Measurements from ENCODE around the gene TBC1D21.
A peak's percentile ranks its signal among the peaks of the same experiment; 100 is the strongest.
"Not testable (repeated sequence)": the region's sequence is repeated elsewhere in the genome, so short reads cannot be mapped to it uniquely, and the experiment has no call there.

Gene TBC1D21

DNA sequence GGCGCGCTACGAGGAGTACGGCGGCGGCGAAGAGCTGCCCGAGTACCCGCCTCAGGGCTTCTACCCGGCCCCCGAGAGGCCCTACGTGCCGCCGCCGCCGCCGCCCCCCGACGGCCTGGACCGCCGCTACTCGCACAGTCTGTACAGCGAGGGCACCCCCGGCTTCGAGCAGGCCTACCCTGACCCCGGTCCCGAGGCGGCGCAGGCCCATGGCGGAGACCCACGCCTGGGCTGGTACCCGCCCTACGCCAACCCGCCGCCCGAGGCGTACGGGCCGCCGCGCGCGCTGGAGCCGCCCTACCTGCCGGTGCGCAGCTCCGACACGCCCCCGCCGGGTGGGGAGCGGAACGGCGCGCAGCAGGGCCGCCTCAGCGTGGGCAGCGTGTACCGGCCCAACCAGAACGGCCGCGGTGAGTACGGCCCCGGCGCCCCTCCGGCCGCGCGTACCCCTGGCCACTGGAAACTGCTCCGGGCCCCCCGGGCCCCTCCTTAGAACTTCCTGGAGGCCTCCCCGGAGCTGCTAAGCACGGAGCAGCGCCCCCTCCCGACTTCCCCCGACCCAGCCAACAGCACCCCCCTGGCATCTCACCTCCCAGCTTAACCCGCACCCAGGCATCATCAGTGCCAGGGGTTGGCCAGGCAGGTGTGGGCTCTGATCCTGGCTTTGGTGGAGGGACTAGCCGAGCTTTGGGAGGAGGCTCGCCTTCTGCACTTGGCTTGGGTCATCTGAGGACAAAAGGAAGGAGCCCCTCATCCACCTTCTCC is 54.3 kb downstream of the TBC1D21 start:
- peak; percentile 37 to 68 (median 60) for DNase-seq (ENCODE audit: low read depth in 3 of 3, low spot score in 1 of 3)

DNA sequence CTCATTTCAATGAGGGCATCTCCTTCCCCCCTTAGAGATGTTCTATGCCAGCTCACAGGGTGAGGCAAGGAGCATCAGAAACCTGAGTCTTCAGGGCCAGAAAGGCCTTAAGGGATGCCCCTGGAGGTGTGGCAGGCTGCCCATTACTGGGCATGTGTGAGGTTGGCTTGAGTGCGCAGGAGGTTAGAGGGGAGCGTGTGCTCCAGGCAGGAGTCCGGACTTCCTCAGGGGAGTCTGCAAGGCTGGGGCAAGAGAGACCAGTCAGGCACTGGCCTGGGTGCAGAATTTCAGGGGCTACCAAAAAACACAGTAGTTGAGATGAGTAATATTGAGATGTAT is 54.8 kb downstream of the TBC1D21 start:
- DNase-seq (ENCODE audit: low read depth in 3 of 3, low spot score in 1 of 3), result no peak

DNA sequence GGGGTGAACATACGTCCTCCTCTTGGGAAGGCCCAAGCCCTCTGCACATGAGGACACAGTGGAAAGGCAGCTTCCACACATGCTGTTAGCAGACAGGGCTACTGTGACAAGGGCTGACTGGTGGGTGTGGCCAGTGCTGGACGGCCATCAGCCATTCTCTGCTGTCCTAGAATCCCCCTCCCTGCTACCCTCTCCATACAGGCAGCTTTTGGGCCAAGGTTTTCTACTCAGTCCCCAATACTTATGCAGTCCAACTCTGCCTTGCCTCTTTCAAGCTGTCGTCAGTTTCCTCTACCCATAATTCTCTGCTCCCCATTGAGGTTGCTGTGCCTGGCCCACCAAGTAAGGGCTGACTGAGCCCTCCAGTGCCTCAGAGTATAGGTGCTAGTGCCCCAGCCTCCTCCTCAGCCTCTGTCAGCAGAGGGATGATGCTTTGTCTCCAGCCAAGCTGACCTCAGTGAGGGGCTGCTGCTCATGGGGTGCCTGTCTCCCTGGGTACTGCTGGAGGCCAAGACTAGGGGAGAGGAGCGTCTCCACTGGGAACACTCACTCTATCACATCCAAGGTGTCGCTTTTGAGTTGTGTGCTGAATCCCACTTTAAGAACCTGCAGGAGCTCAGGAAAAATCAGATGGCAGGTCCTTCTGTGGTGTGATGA is 55.7 kb downstream of the TBC1D21 start:
- no peak for DNase-seq (ENCODE audit: low read depth in 3 of 3, low spot score in 1 of 3)

- no peak for DNase-seq (ENCODE audit: low read depth in 3 of 3, low spot score in 1 of 3)
These were observed 57.0 kb downstream of the TBC1D21 start for GRCh38 chr15:73930371-73930770.

GRCh38 chr15:73930790-73931281 is 57.5 kb downstream of the TBC1D21 start:
- DNase-seq (ENCODE audit: low read depth in 3 of 3, low spot score in 1 of 3), result no peak

- no peak for DNase-seq (ENCODE audit: low read depth in 3 of 3, low spot score in 1 of 3)
These were observed 58.1 kb downstream of the TBC1D21 start for GRCh38 chr15:73931441-73931840.

DNA sequence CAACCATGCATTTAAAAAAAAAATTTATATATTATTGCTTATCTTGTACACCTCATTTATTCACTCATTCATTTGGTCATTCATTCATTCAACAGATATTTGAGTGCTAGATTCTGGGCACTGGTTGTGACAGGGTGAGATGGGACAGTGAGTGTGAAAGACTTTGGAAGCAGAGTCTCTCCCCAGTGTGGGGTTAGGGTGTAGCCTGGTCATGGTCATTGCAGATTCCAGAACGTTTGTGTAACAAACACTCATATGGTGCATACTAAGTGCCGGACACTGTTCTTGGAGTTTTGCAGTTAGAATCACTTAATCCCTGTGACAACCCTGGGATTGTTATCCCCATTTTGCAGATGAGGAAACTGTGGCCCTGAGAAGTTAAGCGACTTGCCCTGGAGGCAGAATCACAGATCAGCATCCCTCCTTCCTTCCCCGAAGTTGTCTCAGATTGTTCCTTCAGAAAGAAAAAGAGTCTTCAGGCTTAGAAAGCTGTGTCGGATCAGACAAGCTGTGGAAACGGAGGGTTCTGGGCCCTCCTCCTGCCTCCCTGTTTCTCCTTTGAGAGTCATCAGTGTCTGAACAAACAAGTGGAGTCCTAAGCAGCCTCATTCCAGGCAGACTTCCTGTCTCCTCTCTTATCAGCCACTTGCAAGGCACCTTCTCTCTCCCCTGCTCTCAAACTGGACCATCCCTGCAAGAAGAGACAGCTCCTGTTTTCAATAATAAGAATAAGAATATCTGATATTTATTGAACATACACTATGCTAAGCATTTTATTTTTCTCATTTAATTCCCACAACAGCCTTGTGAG is 59.2 kb downstream of the TBC1D21 start:
- DNase-seq (ENCODE audit: low read depth in 3 of 3, low spot score in 1 of 3), result no peak

DNA sequence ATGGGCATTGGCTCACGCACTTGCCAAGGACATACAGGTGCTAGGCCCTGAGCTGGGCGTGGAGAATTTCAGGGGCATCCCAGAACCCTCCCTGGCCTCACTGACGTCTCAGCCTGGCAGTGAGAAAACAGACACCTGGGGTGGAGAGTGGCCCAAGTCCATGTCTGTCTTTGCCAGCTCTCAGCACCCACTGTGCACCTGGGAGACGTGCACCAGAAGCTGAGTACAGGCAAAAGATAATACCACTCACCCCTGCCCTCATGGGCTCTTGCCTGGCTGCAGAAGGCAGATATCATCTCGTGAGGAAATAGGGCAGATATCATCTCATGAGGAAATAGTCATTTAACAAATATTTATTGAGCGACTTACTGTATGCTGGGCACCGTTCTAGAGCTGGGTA is 60.9 kb downstream of the TBC1D21 start:
- no peak for DNase-seq (ENCODE audit: low read depth in 3 of 3, low spot score in 1 of 3)

DNA sequence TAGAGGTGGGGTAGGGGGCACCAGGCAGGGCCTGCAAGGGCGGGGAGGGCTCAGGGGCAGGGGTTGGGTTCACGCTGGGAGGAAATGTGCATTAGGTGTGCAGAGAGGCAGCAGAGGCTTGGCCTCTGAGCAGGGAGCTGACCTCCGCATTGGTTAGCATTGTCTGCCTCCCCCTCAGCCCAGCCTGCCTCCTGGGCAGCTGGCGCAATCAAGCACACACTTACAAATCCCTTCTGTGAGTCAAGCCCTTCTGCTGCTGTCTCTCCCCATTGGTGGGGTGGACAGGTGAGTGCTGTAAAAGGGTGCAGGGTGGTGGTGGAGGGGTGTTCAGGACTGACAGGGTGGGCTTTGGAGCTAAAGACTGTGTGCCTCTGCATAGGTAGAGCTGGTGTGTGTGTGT is 62.2 kb downstream of the TBC1D21 start:
- DNase-seq (ENCODE audit: low read depth in 3 of 3, low spot score in 1 of 3), result no peak

DNA sequence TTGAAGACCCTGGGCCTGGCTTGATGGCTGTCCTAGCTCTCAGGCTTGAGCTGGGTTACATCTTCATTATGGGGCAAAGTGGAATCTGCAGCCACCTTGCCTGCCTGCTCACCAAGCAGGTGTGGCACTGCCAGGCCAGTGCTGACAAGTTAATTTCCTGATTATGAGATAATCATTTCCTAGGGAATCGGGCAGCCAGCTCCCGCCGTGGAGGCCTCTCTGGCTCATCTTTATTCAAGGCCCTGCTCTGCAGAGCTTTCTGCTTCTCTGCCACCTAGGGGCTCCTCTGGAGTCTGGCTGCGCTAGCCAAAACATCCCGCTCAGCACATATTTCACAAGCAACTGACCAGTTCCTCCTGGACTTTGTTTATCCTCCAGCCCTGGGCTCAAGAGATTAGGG is 62.8 kb downstream of the TBC1D21 start:
- no peak for DNase-seq (ENCODE audit: low read depth in 3 of 3, low spot score in 1 of 3)

GRCh38 chr15:73936588-73937290 is 63.4 kb downstream of the TBC1D21 start:
- no peak for DNase-seq (ENCODE audit: low read depth in 3 of 3, low spot score in 1 of 3)

DNA sequence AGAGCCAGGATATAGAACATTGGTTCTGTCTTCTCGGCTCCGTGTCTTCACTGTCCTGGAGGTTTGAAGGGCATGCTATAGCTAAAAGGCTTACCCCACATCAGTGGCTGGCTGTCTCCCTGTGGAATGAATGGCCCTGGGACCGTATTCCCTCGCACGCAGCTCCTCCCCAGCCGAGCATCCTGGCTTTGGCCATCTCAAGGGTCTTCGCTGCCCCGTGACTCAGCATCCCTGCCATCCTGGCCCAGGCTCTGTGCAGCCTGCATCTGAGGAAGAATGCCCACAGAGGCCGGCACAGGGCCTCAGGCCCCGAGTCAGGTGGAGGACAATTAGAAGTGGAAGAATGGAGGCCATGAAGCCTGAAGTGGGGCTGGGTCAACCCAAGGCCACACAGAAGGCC is 63.9 kb downstream of the TBC1D21 start:
- no peak for DNase-seq (ENCODE audit: low read depth in 3 of 3, low spot score in 1 of 3)

DNA sequence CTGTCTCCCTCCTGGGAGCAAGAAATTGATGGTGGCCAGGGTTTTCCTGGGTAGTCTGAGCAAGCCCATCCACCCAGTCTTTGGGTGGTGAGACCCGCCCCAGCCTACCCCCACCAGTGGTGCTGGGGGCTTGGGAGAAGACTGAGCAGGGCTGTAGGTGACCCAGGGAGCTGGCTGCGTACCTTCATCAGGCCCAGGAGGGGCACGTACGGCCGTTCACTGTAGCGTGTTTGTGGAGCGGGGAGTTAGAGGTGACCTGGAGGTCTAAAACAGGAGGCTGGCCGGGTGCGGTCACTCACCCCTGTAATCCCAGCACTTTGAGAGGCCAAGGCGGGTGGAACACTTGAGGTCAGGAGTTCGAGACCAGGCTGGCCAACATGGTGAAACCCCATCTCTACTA is 64.4 kb downstream of the TBC1D21 start:
- DNase-seq (ENCODE audit: low read depth in 3 of 3, low spot score in 1 of 3), result no peak

DNA sequence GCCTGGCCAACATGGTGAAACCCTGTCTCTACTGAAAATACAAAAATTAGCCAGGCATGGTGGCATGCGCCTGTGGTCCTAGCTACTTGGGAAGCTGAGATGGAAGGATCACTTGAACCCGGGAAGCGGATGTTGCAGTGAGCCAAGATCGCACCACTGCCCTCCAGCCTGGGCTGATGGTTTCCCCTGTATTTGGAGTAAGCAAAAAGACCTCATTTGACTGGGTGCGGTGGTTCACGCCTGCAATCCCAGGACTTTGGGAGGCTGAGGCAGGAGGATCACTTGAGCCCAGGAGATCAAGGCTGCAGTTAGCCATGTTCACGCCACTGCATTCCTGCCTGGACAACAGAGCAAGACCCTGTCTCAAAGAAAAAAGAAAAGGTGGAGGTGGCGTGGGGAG is 65.2 kb downstream of the TBC1D21 start:
- not testable (repeated sequence) for DNase-seq (ENCODE audit: low read depth in 3 of 3, low spot score in 1 of 3)
